AML-193 (cell line): ENCODE measurements around the gene ZNF593OS.

Source experiments
- DNase-seq, 2 experiments: peaks; one replicate each; lab custom pipeline; 2025; lab: John Stamatoyannopoulos, UW

Gene ZNF593OS

GRCh38 chr1:26184086-26184485, 12.5 kb upstream of the ZNF593OS start:
- DNase-seq, result no peak

GRCh38 chr1:26182383-26182696, 10.7 kb upstream of the ZNF593OS start:
- no peak for DNase-seq

DNA sequence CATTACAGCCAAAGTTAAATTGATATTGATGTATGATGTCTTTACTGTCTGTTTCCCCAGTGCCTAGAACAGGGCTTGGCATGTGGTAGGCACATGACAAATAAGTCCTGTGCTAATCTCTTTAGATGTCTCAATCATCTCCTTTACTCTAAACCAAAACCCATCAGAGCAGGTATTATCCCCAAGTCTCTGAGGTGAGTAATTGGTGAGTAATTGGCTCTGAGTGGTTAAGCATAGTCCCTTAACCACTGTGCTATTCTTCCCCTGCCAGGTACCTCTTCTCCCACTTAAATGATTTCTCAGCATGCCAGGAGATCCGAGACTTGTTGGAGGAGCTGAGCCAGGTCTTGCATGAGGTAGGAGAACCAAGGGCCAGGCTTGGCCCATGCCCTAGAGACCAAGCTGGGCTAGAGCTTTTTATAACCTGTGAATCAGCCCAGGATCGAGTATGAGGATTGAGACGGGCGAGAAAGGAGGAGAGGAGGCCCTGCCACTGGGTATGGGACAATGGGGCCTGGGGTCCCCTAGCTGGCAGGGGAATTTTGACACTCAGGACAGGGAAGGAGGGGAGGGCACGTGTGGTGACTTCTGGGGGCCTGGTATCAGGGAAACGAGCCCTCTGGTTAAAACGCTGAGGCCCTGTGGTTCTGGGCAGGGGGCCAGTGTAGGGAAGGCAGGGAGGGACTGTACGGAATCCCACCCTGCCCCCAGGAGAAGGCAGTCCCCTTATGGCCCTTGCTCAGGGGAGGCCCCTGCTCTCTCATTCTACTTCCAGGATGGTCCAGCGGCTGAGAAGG, 10.2 kb upstream of the ZNF593OS start:
- DNase-seq, result no peak

DNA sequence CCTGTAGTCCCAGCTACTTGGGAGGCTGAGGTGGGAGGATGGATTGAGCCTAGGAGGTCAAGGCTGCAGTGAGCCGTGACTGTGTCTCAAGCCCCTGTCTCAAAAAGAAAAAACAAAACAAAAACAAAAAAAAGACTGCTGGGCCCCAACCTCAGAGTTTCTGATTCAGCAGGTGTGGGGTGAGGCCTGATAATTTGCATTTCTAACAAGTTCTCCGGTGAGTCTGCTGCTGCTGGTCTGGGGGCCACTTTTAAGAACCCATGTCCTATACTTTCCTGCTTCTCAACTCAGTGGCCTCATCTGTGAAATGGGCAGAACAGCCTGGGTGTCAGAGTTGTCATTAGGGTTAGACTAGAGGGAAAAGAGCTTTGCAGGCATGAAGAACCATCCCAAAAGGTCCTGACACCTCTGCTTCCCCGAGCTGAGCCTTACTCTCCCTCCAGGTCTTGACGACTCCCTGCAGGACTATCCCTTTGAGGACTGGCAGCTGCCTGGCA, 8.4 kb upstream of the ZNF593OS start:
- DNase-seq, result no peak

DNA sequence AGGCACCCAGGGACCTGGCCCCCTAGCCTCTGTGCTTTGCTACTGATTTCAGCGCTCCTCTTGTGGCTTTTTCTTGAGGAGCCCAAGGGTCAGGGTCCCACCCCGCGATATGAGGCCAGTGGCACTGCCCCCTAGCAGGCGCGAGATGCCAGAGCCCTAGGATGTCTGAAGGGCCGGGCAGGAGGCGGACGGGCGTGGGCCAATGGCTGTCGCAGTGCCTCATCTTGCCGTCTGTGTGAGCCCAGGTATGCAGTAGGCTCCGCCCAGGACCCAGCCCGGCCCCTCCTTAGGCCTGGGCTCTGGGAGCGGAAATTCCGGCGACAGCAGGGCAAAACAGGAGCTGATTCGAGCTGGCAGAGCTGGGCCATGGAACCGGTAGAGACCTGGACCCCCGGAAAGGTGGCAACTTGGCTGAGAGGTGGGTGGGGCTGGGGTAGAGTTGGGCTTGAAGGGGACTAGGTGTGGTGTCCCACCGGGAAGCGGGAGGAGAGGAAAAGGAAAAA, 5.6 kb upstream of the ZNF593OS start, which contains the start of gene CNKSR1:
CNKSR1 (plus strand) TSS at position 310 of the 503 bp plus-strand sequence; CDS start at position 367, 57 bp downstream.
- DNase-seq, result no peak

DNA sequence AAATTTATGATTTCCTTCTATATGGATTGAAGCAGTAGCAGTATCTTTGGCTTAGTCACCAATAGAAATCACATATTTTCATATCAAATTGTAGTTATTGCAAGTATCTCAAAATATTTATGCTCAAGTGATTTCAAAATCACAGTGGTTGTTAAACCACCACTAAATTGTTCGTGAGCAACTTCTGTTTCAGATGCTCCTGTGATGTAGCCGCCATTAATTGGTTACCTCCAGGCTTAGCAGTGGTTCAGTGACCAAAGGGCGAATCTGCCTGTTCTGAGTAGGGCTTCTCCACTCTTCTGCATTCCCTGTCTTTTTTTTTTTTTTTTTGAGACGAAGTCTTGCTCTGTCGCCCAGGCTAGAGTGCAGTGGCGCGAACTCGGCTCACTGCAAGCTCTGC, 3.7 kb upstream of the ZNF593OS start:
- no peak for DNase-seq

GRCh38 chr1:26170472-26170821, 1.2 kb downstream of the ZNF593OS start:
- no peak for DNase-seq

GRCh38 chr1:26169669-26170471, 1.8 kb downstream of the ZNF593OS start, which contains the start of gene ZNF593:
Gene ZNF593, plus strand, starts transcription at chr1:26169908. Its CDS starts 76 bp downstream, at chr1:26169984.
- DNase-seq, result peak; percentile 83 to 89

- DNase-seq, result no peak
Measured at GRCh38 chr1:26169198-26169554, 2.5 kb downstream of the ZNF593OS start.

- DNase-seq, result no peak
Measured at GRCh38 chr1:26168410-26169197, 3.0 kb downstream of the ZNF593OS start, which contains the start of gene C1orf232. Gene C1orf232, minus strand, starts transcription at chr1:26168963. Its CDS starts 464 bp downstream, at chr1:26168499.

DNA sequence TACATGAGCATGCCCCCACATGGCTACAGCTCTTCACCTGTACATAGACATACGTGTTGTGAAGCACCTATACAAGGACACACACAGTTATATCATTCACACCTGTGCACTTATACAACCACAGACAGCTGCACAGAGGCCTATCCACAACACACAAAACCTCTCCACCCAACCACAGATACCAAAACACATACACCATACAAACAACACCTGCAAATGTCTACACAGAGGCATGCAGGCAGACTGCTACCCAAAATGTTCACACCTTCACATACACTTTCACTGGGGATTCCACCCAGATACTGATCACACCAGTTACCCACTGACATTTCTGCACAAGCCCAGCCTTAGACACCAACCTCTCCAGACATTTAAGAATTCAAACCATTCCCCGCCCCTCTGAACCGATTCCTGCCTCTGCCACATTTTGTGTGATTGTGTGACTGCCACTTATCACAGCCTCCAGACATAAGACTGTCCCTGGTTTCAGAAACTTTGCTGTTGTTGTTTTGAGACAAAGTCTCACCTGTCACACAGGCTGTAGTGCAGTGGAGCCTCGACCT, 4.8 kb downstream of the ZNF593OS start:
- DNase-seq, result no peak

DNA sequence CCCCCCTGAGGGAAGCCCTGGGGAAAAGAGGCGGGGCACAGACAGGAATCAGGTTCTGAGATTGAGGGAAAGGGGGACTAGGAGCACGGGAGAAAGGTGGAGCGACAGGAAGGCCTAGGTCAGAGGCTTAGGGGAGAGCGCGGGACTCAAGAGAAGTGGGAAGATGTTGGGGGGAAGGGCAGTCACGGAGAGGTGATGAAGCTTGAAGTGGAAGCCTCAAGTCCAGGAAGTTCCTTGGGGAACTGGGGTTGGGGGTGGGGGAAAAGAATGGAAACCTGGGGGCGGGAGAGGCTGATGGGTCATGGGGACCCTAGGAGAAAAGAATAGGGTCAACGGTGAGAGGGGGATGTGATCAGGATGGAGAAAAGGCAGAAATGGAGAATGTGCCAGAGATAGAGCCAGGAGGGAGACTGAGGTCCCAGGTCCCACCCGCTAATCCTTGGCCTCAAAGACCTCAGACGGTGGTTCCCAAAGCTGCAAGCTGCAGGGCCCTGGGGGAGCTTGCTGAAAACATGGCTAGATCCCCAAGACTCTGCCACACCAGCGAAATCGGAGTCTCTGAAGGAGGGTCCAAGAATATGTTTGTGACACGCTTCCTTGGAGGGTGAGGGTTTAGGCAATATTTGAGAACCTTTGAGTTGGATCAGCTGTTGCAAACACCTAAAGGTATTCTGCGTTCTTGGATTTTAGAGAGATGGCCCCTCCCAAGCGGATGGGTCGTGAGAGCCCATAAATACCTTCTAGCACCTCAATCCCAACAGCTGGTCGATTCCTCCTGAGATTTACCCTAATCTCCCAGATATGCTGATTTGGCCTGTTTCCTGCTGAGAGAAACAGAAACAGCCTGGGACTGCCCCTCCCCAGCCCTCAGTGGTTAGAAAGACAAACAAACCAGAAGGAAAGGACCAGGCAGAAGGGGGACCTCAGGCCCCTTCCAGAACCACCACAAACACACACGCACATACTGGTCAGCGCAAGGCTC, 6.5 kb downstream of the ZNF593OS start:
- no peak for DNase-seq

DNA sequence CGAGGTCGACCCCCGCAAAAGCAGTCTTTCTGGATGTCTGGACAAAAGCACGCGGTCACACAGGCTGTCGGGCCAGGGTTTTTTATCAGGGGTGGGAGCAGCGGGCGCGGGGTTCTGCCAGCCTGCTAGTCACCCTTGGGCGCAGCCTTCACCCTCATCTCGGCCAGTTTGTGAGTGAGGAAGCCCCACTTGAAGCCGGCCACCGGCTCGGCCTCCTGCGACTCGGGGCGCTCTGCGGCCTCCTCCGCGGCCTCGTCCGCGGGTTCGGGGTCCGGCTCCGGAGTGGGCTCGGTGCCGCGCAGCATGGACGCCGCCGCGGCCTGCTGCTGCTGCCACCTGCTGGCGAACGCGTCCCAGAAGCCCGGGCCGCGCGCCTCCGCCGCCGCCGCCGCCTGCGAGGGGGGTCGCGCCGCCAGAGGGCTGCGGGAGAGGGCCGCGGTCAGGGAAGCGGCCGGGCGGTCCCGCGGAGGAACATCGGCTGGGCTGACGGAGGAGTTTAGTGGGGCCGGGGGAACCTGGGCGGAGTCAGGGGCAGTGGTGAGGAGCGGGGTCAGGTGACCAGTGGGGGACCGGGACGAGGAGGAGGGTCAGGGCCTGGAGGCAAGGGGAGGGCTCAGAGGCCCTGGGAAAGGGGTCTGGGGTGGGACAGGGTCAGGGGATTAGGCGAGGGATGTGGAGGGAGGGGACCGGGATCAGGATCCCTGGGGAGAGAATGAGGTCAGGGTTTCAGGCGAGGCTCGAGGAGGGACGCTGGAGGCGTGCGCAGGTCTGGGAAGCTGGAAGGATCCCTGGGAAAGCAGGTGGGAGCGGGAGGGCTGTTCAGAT, 7.4 kb downstream of the ZNF593OS start:
- DNase-seq, result peak in 1 of 2 experiments; percentile 25

DNA sequence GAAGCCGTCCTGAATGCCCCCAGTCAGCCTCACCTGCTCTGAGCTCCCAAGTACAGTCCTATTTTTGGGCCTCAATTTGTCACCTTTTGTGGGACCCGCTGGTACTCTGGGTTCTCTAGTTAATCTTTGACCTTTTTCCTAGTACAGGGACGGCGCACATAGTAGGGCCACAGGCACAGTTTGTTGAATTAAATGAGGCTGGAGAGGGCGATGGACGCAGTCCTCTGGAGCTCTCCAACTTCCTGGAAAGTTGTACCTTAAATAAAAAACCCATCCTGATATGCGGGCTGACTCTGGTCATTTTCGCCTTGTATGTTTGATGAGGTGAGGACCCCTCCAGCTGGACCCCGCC, 8.0 kb downstream of the ZNF593OS start:
- no peak for DNase-seq

DNA sequence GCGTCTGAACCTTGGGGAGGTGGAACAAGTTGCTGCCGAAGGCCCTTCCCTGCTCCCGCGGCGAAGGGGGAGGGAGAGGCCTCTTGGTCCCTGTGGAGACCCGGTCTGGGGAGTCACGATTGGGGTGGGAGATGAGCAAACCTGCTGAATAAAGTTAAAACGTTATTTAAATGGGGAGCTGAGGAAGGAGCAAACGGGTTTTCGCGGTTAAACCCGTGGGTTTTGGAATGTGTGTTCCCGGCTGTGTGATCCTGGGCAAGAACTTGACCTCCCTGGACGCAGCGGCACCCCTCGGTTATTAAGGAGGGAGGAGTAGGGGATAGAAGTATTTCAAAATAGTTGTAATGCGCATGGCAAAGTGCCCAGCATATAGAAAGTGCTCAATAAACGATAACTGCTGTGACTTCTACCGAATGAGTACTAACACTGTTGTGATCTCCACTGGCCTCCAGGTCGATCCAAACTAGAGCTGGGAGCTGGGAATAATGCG, 9.4 kb downstream of the ZNF593OS start:
- no peak for DNase-seq

- DNase-seq, result peak; percentile 25 to 33
Measured at GRCh38 chr1:26161415-26162219, 10.0 kb downstream of the ZNF593OS start.

DNA sequence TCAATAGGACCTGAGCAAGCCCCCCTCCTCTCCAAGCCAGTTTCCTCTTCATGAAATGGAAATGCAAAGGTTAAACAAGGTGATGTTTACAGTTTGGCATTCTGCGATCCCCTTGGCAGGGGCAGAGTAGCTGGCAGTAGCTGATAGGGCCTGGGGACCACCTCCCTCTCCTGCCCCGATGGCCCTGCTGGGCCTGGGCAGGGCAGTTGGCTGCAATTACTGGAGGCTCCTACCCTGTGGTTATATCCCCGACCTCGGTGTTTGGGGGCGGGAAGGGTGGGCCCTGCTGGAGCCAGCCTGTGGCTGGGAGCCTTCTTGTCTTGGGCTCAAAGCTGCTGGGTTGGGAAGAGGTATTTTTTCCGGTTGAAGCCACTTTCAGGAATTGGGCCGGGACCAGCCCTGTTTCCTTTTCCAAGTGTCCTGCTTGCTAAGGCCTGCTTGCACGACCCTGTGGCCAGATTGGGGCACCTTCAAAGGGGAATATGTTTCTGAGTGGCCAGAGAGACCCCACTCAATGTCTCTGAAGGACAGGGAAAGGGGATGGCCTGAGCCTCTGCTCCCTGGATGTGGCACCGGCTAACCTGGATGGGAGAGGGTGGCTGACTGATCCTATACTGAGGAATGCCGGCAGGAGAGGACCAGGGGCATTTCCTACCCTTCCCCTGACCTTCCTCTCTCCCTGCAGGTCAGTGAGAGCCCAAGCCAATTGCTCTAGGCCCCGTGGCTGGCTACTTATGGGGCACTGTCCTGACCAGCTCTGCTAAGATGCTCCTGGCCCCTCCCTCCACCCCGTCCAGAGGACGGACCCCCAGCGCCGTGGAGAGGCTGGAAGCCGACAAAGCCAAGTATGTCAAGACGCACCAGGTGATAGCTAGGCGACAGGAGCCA, 10.9 kb downstream of the ZNF593OS start:
- DNase-seq, result no peak

GRCh38 chr1:26159743-26160039, 11.9 kb downstream of the ZNF593OS start:
- DNase-seq, result no peak
